Stimulated activated CD4-positive, alpha-beta T cell treated with anti-CD3 and anti-CD28 coated beads, Interleukin-4, amount 100 ng/mL, for 4 hours (primary cell): ENCODE data around the gene RUNX3.

Source experiments
- DNase-seq, 2 experiments: peaks; one replicate each; pipeline ENCODE4 v3.0.0-alpha.2; 2020

The RUNX3 gene

DNA sequence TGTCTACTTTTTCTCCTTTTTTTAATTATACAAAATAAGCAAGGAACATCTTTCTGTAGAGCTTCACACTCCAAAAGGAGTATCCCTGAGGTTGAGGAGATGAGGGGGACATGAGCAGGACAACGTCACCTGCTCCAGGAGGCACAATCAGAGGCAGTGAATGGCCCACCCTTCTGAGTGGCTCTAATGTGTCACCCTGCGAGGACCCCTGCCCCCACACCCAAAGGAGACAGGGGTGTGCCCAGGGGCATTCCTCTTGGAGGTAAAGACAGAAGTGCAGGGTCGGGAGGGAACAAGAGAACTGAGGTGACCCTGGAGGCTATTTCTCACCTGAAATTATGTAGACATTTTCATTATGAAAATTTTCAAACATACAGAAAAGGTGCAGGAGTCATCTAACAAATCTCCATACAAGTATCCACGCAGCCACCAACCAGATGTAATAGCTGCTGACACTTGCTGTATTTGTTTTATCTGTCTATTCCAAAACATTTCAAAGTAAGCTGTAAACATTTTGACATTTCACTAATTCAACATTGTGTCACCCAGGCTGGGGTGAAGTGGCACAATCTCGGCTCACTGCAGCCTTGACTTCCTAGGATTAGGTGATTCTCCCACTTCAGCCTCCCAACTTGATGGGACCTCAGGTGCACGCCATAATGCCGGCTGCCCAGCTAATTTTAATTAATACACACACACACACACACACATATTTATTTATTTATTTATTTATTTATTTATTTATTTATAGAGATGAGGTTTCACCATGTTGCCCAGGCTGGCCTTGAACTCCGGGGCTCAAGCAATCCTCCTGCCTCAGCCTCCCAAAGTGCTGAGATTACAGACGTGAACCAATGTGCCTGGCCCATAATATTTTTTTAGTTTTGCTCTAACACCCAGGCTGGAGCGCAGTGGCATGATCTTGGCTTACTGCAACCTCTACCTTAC lies 70.7 kb downstream of the RUNX3 start:
- no peak for DNase-seq

DNA sequence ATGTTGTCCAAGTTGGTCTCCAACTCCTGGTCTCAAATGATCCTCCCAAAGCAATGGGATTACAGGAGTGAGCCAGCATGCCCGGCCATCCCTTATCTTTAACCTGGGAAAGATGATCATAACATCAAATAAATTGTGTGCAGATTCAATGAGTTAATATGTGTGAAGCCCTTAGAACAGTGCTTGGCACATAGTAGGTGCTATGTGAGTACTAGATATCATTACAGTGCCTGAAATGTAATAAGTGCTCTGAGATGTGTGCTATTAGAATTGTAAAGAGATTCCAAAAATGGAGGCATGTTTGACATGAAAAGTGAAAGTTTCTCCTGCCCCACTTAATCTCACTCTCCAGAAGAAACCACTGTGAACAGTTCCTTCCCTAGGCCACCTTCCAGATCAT lies 71.8 kb downstream of the RUNX3 start:
- DNase-seq: no peak

DNA sequence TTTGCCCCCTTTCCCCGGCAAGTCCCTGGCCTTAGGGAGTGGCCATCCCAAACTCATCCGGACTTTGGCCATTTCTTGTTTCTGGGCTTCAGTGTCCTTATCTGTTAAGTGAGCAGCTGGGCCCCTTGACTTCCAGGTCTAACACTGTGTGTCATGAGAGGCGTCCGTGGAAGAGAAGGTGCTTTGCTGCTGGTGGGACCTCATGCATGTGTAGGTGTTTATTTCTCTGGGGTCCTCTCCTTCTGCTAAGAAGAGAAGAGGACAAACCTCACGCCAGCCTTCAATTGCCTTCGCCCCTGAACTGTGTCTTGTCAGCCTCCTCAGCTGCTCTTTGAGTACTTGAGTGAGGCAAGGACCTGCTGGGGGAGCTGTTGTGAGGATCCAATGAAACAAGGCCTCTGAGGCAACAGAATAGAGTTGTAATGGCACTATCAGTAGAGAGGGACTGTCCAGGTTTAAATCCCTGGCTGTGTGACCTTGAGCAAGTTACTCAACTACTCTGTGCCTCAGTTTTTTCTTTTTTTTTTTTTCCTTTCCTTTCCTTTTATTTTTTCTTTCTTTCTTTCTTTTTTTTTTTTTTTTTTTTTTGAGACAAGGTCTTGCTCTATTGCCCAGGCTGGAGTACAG lies 72.5 kb downstream of the RUNX3 start:
- DNase-seq: no peak

DNA sequence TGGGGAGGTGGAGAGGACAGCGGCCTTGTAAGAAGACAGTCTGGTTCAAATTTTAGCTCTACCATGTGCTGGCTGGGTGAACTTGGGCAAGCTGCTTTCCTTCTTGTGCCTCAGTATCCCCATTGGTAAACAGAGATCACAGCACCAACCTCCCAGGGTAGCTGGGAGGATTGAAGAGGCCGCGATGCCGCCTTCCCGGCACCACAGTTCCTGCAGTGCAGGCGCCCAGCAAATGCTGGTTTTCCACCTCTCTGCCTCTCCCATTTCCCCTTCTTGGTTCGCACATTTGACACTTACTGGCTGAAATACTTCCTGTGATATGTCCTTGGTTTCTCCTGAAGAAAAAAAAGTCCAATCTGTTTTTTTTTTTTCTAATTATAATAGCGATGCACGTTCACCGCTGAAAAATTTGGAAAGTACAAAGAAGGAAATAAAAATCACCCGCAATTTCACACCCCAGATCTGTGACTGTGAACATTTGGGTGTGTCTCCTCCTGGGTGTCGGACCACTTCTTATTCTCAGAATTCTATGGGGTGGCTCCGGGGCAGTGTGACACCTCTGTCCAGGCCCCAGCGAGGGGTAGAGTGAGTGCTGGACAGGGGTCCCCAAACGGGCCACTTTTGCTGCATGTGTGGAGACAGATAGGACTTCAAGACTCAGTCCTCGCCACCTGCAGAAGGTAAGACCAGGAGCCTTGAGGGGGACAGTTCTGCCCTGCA lies 73.1 kb downstream of the RUNX3 start:
- DNase-seq: no peak

DNA sequence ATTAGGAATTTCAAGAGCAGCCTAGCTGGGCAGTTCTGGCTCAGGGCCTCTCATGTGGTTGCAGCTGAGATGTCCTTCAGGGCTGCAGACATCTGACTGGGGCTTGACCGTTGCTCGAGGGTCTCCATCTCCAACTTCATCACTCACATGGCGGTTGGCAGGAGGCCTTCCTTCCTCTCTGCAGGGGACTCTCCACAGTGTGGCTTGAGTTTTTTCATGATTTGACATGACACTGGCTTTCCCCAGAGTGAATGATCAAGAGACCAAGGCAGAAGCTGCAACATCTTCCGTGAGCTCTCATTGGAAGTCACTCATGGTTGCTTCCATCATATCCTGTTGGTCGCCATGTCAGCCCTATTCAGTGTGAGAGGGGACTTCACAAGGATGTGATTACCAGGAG lies 74.6 kb downstream of the RUNX3 start:
- DNase-seq: no peak

DNA sequence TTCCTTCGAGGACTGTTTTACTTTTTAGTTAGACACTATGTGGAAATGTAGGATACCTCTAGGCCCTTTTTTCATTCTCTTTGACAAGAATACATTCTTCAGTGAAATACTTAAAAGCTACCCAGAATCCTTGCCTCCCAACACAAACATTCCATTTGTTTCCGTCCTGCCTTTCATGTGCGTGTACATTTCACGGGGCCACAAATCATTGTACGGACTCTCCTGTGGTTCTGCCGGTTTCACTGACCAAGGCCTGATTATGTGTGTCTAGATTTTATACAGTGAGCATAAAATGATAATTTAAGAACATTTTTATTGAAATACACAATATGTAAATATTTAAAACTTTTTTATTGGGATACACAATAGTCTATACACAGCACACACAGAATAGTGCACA lies 76.4 kb downstream of the RUNX3 start:
- no peak for DNase-seq

DNA sequence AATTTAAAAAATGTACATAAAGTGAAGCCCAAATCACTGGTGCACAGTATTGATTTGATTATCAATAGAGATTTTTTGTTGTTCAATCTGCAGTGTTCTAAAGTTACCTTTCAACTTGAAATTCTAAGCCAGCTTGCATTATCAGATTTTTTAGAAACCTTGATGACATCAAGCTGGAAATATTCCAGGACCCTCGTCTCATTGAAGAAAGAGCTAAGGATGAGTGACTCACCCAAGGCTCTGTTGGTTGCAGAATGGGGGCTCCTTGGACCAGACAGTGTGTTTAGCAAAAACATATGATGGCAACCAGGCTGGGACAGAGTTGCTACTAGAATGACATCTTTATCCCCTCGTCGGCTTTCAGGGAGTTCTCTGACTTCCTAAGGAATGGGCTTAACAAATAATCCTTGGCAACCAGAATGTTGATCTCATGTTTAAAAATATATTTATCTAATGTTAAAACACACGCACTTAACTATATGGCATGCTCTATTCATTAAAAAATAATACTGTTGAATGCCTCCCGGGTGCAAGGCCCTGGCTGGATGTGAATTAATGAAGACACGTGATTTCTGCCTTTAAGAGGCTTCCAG lies 79.7 kb downstream of the RUNX3 start:
- no peak for DNase-seq

DNA sequence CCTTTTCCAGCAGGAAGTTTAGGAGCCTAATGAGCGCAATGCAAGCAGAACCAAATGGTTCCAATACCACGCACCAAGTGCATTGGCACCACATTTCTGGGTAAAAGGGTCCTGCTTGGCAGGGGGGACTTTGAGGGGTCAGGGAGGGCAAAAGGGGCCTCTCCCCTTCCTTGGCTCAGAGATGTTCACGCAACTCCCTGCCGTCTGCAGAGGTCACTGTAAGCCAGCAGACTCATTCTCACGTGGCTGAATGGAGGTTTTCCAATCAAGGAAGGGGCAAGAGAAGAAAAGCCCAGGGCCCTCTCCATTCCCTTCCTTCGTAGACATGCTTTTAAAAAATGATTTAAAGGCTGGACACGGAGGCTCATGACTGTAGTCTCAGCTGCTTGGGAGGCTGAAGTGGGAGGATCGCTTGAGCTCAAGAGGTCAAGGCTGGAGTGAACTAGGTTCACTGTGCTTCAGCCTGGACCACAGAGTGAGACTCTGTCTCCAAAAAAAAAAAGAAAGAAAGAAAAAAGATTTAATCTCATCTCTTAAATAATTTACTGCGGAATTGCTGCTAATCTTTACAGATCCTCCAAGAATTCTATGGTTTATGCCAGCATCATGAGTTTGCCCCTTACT lies 80.3 kb downstream of the RUNX3 start:
- DNase-seq: peak in 1 of 2 experiments; percentile 10
